ENCODE measurements around the gene CCL4L2. TPM values are rescaled to one million over a fixed set of nuclear protein-coding genes. Genes with fewer than 3 reads are reported as not detected.
"Not testable (repeated sequence)": the region's sequence is repeated elsewhere in the genome, so short reads cannot be mapped to it uniquely, and the experiment has no call there.

Gene CCL4L2
- polyA plus RNA-seq, 1 donor = 0.65 TPM

DNA sequence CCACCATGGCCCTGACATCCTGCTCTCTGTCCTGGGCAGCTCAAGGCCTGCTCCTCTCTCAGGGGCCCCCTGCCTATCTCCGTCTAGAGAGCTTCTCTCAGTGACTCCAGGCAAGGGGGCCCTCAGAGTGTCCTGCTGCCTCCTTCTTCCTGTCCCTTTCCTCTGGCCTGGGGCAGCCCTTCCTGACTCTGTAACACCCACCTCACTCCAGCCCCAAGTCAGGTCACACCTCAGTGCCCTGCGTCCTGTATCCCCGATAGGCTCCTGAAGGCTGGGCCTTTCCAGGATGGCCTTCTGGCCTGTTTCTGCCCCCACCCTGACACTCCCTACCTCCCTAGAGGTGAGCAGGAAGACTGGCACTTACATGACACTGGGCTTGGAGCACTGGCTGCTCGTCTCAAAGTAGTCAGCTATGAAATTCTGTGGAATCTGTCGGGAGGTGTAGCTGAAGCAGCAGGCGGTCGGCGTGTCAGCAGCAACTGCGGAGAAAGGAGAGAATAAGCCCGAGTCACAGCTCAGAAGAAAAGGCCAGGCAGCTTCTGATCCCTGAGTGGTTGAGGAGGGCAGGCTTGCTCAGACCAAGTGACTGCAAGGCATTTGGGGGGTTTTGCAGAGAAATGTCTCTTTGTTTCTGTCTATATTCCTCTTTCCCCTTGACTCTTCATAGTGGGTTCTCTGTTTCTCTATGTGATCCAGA is 15.3 kb upstream of the CCL4L2 start:
- DNase-seq (ENCODE audit: low read depth) = no peak

DNA sequence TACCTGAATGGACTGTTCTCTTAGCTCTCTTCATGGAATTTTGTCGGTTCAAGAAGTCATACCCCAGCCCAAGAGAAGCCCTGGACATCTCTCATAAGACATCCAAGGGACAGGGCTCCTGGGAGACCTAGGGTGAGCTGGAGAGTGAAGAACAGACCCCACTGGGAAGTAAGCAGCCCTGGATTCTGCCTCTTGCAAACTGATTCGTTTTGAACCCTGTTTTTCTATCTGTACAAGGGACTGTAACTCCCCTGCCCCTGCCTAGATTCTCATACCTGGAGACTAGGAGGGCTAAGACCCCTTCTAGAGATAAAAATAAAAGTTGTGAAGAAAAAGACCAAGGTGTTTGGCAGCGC is 14.8 kb upstream of the CCL4L2 start:
- no peak for DNase-seq (ENCODE audit: low read depth)

DNA sequence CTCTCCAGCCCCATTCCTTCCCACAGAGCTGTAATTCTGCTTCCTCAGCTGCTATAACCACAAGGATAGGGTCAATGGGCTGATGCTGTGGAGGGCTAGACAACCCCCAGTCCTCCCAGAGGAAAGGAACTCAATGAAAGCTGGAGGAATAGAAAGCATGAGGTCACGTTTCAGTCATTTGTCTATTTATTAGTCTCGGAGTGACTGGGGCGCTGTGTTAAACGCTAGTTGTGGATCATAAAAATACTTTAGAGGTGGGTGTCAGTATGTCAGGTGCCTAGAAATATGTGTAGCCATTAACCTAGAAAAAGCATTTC is 13.5 kb upstream of the CCL4L2 start:
- no peak for DNase-seq (ENCODE audit: low read depth)

DNA sequence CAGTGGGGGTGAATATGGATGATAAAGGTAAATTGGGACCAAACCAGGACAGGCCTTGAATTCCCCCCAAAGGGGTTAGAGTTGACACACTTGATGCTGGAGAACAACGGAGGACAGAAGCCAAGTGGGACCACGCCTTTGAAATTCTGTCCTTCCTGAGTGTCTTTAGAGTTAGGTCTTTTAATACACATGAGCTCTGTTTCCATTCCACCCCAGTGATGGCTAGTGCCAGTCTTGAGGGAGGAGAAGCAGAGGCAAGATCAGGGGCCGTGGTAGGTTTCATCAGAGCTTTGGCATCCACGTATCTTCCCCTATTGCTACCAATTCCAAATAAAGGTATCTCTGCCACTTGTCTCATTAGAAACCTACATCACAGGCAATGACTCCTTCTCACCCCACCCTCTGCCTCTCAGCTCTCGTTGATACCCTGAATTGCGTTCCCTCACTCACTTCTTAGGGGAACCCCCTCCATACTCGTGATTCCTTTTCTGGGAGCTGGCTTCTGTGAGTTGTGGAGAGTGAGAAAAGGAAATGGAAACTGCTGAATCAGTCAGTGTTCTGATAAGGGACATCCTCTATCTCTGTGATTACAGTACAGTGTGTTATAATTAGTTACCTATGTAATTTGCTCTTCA is 11.9 kb upstream of the CCL4L2 start:
- no peak for DNase-seq (ENCODE audit: low read depth)

DNA sequence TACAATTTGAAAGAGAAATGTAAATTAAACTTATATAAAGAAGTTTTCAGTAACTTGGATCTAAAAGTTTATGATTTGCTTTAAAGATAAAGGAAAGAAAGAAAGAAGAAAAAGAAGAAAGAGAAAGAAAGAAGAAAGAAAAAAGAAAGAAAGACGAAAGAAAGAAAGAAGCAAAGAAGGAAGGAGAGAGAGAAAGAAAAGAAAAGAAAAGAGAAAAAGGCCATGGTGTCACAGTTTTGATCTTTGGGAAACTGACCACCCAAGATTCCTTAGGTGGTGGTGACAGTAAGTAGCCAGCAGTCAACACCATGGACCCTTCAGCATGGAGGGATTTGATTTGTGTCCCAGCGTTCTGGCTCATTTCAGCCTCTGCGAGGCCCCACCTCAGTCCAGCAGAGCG is 9.8 kb upstream of the CCL4L2 start:
- DNase-seq (ENCODE audit: low read depth) = not testable (repeated sequence)

DNA sequence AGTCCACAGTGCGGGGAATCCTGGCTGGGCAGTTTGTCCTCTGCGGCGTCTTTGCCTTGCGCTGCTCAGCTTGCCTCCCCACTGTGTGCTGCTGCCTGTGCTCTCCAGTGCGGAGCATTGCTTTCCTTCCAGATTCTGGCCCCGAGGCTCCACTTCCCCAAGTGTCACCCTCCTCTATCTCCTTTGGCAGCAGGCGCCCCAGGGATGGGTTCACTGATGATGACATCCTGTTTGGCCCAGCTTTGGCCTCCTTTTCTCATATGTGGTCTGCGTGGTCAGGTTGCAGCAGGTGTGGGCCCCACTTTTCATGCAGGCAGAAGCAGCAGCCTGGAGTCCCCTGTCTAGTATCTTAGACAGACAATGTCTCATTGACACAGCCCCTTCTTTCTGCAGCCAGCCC is 9.4 kb upstream of the CCL4L2 start:
- not testable (repeated sequence) for DNase-seq (ENCODE audit: low read depth)

DNA sequence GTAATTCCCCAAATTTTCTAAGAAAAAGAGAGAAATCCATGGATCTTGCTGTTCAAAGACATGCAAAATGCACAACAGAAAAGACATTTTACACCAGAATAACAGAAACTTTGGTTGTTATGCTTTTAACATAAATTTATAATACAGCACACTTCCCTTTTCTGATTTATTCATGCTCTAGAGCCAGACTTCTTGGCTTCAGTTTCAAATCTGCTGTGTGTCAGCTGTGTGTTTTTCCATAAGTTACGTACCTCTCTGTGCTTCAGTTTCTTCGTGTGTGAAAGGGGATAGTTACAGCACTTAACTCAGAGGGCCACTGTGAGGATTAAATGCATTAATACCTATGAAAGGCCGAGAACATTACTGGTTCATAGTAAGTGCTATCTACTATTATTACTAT is 7.5 kb upstream of the CCL4L2 start:
- no peak for DNase-seq (ENCODE audit: low read depth)

DNA sequence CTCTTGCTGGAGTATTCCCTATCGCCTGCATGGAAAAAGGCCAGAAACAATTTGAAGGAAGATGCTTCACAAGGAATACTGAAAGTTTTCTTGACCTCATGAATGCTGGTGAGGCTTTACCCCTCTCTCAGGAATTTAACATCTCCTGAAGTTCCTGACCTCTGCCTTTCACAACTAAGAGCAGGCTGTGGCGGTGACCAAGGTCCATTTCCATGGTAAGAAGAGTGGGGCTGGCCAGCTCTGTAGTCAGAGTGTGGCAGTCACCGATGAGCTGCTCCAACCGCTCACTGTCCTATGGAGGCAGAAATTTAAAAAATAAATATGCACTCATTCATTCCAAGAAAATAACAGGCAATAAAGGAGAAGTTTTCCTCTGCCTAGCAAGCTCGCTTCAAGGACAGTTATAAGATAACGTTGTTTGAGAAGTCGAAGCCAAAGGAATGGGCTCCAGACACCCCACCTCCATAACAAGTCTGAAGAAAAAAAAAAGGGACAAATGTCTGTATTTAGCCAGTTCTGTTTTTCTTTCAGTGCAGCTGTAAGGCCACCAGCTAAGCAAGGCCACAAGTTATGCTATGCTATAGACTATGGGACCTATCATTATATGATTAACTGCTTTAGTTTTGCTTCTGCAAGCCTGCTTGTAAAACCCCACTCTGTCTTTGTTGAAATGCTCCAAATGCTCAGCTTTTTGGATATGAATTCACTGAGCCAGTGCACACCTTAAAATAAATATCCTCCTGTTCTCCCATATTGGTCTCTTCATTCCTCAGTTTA is 6.0 kb upstream of the CCL4L2 start:
- DNase-seq (ENCODE audit: low read depth) = no peak

DNA sequence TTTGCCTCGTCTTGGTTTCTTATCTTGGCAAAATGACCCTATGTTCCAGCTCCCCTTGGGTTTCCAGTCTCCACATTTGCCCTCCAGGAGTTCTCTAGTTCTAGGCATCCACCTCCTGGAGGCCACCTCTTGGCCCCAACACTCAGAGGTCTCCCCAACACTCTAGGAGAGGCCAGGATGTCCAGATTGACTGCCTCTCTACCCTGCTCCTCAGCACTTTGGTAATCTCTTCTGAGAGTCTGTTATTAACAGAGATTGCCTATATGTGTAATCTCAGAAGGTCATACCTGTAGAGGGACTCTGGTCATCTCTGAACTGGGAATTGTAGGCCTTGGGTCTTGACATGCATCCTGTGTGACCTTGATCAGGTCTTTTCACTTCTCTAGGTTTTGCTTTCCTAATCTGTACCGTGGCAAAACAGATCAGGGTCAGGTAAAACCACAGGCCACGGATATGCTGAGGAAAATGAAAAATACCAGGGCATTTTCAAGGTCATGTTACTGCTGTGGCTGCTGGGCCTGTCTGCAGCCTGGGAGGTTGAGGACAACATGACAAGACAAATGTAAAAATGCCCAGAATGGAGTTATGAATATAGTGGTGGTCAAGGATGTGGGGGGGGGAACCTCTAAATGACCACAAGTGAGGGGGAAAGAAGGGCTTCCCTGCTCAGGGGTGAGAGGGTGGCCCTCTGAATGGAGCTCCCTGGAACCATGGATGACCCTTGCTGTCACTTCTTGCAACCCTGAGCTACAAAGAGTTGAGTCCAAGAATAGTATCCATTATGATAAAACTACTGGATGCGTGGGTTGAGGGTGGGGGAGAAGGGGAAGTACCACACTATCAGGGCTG is 5.0 kb upstream of the CCL4L2 start:
- no peak for DNase-seq (ENCODE audit: low read depth)

DNA sequence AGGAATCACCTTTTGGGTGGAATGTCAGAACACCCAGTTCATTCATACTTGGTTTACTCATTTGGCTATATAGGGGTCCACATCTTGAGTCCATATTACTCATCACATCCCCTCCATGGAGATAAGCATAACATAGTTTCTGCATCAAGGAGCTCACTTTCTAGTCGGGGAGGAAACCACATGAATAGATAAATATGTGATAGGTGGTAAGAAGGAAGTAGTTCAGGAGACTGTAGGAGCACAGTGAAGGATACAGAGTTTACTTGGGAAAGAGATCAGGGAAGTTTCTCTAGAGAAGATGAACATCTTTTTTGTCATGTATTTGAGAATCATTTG is 4.4 kb upstream of the CCL4L2 start:
- DNase-seq (ENCODE audit: low read depth) = not testable (repeated sequence)

DNA sequence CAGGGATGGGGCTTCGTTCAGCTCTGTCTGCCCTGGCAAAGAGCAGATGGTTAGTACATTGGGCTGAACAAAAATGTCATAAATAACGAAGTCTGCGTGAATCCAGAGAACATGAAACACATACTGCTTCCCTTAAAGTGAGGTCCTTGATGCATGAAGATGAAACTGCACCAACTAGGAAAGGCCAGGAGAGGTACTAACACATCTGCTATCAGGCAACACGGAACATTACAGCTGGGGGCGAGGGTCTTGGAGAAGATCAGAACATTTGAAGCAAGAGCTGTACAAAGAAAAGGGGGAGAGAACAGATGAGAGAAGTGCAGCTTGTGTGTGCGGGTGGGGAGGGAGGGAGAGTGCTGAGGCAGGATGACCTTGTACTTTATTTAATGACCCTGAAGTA is 3.5 kb upstream of the CCL4L2 start:
- not testable (repeated sequence) for DNase-seq (ENCODE audit: low read depth)

DNA sequence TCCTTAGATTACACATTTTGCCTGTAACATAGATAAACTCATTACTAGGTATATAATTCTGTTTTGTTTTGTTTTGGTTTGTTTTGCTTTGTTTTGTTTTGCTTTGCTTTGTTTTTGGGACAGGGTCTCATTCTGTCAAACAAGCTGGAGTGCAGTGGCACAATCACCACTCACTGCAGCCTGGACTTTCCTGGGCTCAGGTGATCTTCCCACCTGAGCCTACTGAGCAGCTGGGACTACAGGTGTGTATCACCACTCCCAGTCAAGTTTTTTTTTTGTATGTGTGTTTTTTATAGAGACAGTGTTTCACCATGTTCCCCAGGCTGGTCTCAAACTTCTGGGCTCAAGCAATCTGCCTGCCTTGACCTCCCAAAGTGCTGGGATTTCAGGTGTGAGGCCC is 1.3 kb upstream of the CCL4L2 start:
- no peak for DNase-seq (ENCODE audit: low read depth)

DNA sequence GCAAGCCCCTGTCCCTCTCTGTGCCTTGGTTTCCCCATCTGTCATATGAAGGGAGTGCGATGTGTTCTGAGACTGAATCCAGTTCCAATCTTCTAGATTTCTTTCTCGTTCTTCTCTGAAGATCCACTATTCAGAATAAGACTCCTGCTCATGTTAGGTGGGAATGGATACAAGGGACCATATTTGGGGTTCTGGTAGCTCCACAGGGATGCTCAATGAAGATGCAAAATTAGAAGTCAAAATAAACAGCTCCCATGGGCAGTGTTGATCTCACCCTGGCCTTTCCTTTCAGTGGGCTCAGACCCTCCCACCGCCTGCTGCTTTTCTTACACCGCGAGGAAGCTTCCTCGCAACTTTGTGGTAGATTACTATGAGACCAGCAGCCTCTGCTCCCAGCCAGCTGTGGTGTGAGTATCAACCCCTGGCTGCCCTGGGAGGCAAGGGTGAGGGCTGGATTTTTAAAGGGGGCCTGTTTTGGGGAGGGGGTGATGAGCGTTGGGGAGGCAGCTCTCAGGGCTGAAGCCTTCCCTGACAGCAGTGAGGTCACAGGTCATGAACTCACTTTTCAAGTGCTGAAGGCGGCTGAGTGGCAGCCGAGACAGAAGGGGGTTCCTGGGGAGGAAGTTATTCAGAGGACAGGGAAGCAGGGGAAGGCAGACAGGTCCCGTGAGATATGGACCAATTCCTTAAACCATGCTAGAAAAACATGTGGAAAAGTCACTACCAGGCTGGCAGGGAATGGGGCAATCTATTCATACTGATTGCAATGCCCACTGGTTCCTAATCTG is 815 bp downstream of the CCL4L2 start:
- not testable (repeated sequence) for DNase-seq (ENCODE audit: low read depth)

DNA sequence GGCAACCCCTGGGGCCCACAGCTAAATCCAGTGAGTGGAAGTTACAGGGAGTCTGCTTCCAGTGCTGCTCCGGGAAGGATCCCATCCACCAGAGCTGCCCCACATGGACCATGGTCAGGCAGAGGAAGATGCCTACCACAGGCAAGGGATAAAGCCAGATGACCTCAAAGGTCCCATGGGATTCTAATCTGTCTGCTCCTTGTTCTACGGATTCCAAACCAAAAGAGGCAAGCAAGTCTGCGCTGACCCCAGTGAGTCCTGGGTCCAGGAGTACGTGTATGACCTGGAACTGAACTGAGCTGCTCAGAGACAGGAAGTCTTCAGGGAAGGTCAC is 1.4 kb downstream of the CCL4L2 start:
- no peak for DNase-seq (ENCODE audit: low read depth)

DNA sequence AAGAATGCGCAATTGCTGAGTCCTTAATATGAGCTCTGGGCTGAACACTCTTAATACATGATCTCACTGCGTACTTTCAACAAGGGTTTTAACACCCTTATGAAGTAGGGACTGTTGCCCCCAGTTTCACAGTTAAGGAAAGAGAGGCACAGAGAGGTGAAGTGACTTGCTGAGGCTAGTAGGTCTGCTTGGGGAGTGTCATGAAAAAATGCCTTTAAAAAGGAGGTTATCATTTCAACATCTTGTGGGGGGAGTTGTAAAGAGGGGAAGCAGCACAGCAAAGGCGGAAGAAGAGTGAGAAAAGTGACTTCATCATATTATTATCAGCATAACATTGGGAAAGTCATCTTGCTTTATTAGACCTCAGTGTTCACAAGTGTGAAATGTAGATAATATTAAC is 2.1 kb downstream of the CCL4L2 start:
- DNase-seq (ENCODE audit: low read depth) = no peak

DNA sequence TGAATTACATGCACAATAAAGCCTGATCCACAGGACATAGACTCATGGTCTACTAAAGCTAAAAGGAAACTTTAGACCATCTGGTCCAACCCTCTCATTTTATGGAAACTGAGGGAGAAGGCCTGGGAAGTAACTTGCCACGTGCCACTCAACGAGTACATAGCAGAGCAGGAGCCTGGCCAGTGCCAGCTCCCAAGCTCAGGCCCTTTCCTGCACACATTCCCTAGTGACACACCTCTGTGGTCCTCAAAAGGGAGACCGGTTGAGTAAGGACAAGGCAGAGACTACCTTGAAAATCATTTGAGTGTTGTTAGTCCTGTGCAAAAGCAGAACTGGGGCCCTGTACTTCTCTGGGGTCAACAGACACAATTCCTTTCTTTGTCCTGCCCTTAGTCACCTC is 2.8 kb downstream of the CCL4L2 start:
- no peak for DNase-seq (ENCODE audit: low read depth)

DNA sequence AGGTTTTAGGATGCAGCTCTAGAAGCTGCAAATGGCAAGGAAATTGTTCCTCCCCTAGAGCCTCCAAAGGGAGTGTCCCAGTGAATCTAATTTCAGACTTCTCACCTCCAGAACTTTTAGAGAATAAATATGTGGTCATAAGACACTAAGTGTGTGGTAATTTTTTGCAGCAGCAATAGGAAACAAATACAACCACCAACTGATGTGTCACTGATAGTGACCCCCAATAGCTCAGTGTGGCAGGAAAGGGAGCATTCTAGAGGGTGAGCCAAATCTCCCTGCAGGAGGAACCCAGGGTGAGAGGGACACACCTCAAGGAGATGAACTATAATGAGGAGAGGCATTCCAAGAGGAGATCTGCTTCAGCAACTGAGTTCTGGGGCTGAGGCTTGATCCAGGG is 4.1 kb downstream of the CCL4L2 start:
- DNase-seq (ENCODE audit: low read depth) = no peak

DNA sequence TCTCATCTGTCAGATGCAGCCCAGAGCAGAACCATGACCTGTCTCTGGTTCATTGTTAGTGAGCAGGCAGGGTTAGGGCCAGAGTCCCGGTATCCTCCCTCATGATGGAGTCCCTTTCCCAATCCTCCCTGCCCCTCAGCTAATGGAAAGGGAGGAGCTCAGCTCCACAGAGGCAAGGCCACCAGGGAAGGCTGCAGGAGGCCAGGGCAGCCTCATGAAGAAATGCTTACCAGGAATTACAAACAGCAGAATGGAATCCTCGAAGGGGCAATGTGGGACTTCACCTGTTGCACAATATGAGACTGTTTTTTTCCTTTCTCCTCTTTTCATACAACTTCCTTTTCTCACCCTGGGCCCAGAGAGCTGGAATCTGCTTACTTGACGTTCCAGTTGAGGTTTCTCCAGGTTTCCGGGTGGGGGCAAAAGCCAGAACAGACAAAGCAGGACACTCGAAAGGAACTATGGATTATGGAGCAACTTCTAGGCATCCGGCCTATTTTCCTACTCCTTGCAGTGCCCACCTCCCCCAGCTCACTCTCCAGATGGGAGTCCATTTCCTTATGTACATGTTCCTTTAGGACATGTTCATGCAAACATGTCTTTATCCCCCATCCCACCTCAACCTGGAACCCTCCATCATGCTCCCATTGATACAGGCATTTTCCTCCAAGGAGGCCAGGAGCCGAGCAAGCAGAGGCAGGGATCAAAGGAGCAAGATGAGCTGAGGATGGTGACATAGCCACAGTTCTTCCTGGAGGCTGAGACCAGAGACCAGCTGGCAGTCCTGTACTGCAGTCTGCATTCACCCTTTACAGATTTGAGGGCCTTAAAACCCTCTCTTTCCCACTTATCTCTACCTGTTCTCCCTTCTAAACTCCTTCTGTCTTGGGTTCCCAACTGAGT is 4.8 kb downstream of the CCL4L2 start:
- not testable (repeated sequence) for DNase-seq (ENCODE audit: low read depth)

DNA sequence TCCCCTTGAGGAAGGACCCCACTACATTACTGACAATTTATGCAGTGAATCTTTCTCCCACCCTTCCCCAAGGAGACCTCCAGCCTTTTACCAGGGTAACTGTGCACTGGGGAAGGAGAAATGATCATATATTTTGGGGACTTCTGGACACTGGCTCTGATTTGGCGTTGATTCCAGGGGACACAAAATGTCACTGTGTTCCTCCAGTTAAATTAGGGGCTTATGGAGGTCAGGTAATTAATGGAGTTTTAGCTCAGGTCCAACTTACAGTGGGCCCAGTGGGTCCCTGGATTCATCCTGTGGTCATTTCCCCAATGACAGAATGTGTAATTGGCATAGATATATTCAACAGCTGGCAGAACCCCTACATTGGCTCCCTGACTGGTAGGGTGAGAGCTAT is 8.7 kb downstream of the CCL4L2 start:
- DNase-seq (ENCODE audit: low read depth) = not testable (repeated sequence)

DNA sequence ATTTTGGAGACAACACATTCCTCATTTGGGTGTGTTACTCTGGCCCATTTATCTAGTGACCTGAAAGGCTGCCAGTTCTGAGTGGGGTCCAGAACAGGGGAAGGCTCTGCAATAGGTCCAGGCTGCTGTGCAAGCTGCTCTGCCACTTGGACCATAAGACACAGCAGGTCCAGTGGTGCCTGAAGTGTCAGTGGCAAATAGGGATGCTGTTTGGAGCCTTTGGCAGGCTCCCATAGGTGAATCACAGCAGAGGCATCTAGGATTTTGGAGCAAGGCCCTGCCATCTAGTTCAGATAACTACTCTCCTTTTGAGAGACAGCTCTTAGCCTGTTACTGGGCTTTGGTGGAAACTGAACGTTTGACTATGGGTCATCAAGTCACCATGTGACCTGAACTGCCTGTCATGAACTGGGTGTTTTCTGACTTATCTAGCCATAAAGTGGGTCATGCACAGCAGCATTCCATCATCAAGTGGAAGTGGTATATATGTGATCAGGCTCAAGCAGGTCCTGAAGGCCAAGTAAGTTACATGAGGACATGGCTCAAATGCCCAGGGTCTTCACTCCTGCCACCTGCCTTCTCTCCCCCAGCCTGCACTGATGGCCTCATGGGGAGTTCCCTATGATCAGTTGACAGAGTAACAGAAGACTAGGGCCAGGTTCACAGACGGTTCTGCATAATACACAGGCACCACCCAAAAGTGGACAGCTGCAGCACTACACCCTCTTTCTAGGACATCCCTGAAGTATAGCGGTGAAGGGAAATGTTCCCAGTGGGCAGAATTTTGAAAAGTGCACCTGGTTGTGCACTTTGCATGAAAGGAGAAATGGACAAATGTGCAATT is 10.1 kb downstream of the CCL4L2 start:
- DNase-seq (ENCODE audit: low read depth) = not testable (repeated sequence)
